Measurements from ENCODE around the gene GGTA1.
"Not testable (repeated sequence)": the region's sequence is repeated elsewhere in the genome, so short reads cannot be mapped to it uniquely, and the experiment has no call there.

Gene GGTA1

DNA sequence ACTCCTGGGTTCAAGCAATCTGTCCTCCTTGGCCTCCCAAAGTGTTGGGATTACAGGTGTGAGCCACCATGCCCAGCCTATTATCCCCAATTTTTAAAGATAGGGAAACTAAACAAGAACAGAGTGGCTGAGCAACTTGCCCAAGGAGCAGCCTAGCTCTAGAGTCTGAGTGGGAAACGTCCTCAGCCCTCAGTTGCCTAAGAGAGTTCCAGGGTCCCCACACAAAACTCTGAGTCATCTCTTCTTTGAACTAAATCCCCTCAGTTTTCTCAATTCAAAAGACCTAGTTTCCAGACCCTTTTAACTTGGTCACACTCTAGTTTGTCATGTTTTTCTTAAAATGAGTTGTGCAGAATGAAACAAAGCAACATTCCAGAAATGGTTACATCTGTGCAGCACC lies 33.5 kb downstream of the GGTA1 start:
- TF ChIP-seq, protein P1, sequence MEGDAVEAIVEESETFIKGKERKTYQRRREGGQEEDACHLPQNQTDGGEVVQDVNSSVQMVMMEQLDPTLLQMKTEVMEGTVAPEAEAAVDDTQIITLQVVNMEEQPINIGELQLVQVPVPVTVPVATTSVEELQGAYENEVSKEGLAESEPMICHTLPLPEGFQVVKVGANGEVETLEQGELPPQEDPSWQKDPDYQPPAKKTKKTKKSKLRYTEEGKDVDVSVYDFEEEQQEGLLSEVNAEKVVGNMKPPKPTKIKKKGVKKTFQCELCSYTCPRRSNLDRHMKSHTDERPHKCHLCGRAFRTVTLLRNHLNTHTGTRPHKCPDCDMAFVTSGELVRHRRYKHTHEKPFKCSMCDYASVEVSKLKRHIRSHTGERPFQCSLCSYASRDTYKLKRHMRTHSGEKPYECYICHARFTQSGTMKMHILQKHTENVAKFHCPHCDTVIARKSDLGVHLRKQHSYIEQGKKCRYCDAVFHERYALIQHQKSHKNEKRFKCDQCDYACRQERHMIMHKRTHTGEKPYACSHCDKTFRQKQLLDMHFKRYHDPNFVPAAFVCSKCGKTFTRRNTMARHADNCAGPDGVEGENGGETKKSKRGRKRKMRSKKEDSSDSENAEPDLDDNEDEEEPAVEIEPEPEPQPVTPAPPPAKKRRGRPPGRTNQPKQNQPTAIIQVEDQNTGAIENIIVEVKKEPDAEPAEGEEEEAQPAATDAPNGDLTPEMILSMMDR (IDR thresholded peaks at IDR 0.05; ENCODE audit: insufficient read depth, low read length, poor library complexity, severe bottlenecking), result no peak
- Histone ChIP-seq H3K27me3 (replicated peaks; ENCODE audit: control insufficient read depth, insufficient read depth, low read length) (no peaks in the 10 kb centered on the region; the same call in none of the 2 replicates), H3K4me3 (replicated peaks; ENCODE audit: low read depth, low read length) (no peak overlapping the region), H3K36me3 (ENCODE audit: control insufficient read depth, insufficient read depth, low read length) (no peaks in the 10 kb centered on the region)
- DNase-seq (ENCODE audit: extremely low read depth, insufficient read length), result no peak

DNA sequence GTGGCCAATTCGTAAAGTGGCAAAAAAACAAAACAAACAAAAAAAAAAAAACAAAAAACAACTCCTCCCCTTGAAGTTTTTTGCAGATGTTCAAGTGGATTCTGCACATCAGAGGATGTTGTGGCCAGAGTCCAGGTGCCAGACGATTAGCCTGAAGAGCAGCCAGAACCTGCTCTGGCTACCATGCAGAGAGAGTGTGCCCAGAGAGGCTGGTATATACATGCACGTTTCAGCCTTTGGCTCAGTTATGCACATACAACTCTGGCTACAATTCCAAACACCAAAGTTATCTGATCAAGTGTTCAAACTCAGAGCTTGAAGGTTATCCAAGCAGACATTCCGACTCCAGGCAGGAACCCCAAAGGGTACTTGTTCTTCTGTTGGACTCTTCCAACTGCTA lies 34.7 kb downstream of the GGTA1 start:
- Histone ChIP-seq H3K4me3 (replicated peaks; ENCODE audit: low read depth, low read length) (no peak overlapping the region), H3K27me3 (replicated peaks; ENCODE audit: control insufficient read depth, insufficient read depth, low read length) (no peaks in the 10 kb centered on the region; the same call in 1 of the 2 replicates), H3K36me3 (ENCODE audit: control insufficient read depth, insufficient read depth, low read length) (no peaks in the 10 kb centered on the region)
- TF ChIP-seq, protein P1 (IDR thresholded peaks at IDR 0.05; ENCODE audit: insufficient read depth, low read length, poor library complexity, severe bottlenecking), result no peak
- no peak for DNase-seq (ENCODE audit: extremely low read depth, insufficient read length)

DNA sequence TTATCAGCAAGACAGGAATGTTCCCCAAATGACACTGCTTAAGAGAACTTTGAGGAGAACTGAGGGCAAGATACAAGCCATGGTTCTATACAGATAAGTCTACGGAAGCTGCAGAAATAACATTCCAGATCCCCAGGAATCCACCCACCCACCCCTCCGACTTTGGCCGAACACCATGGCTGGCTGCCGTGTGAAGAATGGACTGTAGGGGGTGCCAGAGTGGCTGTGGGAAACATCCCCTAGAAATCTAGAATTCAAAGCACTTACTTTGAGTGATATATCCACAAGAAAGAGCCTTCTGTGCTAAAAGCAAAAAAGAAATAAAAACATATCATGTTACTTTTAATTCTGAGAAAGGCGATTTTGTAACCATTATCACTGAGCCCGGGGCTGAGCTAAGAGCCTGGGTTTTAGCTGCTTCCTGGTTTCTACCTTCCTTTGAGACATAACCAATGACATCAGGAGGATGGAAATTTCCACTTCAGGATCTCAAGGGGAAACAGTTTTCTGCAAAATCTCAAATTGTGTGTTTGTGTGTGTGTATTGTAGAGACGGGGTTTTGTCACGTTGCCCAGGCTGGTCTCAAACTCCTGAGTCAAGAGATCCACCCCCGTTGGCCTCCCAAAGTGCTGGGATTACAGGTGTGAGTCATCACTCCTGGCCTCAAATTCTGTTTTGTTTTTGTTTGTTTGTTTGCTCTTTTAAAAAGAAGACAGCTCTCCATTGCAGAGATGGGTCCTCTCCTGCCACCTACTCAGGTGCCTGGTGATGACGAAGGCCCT lies 36.4 kb downstream of the GGTA1 start:
- DNase-seq (ENCODE audit: extremely low read depth, insufficient read length), result no peak
- TF ChIP-seq, protein P1 (IDR thresholded peaks at IDR 0.05; ENCODE audit: insufficient read depth, low read length, poor library complexity, severe bottlenecking), result peak; percentile 80
- H3K4me3 ChIP-seq (replicated peaks; ENCODE audit: low read depth, low read length), result no peak overlapping the region
- H3K27me3 ChIP-seq (replicated peaks; ENCODE audit: control insufficient read depth, insufficient read depth, low read length), result no peaks in the 10 kb centered on the region
- no peaks in the 10 kb centered on the region for H3K36me3 ChIP-seq (ENCODE audit: control insufficient read depth, insufficient read depth, low read length)

DNA sequence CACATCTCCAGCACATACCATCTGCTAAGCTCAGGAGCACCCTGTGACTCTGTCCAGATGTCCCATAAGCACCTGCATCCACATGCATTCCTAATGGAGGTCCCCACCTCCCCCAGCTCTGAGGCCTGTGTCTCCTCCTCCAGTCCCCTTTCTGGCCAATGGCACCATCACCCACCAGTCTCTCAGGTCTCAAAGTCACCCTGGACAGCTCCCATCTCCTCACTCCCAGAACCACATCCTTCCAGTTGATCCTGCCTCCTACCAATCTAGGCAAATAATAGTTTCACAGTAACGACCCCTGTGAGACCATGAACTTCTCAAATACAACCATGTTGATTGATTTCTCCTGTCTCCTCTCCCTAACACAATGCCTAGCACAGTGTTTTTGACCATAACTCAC lies 40.1 kb downstream of the GGTA1 start:
- TF ChIP-seq, protein P1 (IDR thresholded peaks at IDR 0.05; ENCODE audit: insufficient read depth, low read length, poor library complexity, severe bottlenecking), result no peak
- no peak overlapping the region for H3K4me3 ChIP-seq (replicated peaks; ENCODE audit: low read depth, low read length)
- H3K36me3 ChIP-seq (ENCODE audit: control insufficient read depth, insufficient read depth, low read length), result no peaks in the 10 kb centered on the region
- DNase-seq (ENCODE audit: extremely low read depth, insufficient read length), result no peak
- no peaks in the 10 kb centered on the region; the same call in 1 of the 2 replicates for H3K27me3 ChIP-seq (replicated peaks; ENCODE audit: control insufficient read depth, insufficient read depth, low read length)

DNA sequence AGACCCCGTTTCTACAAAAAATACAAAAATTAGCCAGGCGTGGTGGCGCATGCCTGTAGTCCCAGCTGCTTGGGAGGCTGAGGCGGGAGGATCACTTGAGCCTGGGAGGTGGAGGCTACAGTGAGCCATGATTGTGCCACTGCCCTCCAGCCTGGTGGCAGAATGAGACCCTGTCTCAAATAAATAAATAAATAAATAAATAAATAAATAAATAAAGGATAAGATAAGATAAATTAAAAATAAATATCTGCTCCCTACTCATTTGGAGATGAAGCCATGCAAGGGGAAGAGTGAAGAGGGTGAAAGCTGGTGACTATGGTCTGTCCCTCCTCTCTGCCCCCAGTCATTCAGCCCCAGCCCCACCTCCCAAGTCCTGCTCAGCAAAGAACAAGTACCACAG lies 41.2 kb downstream of the GGTA1 start:
- H3K4me3 ChIP-seq (replicated peaks; ENCODE audit: low read depth, low read length); DNase-seq (ENCODE audit: extremely low read depth, insufficient read length); H3K27me3 ChIP-seq (replicated peaks; ENCODE audit: control insufficient read depth, insufficient read depth, low read length): not testable (repeated sequence)

DNA sequence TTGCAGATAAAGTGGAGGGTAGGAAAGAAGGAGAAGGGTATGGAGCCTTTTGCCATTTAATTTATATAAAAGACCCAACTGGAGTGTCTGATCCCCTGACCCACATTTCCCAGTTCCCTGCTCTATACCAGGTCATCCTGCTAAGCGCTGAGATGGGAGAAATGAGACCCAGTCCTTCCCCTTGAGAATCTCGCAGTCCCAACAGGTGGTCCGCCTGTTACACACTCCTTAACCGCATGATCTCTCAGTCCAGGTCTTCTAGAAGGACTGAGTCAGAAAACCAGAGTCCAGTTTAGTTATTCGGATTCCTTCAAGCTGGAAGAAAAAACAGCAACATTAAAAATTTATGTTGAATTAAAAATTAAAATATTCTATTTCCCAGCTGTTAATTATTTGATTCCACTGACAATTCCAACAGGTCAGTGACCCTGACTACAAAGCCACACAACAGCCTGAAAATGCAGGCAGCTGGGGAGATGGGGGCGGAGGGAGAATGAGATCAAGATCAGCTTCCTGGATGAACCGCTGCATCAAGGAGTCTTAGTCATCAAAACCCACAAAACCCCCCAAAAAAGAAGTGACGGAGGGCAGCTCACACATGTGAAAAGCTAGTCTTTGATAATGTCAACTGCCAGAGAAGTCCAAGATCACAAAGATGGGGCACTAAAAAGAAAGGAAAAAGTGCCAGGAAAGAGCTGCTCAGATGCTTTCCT lies 44.0 kb downstream of the GGTA1 start:
- H3K36me3 ChIP-seq (ENCODE audit: control insufficient read depth, insufficient read depth, low read length), result no peaks in the 10 kb centered on the region
- TF ChIP-seq, protein P1 (IDR thresholded peaks at IDR 0.05; ENCODE audit: insufficient read depth, low read length, poor library complexity, severe bottlenecking), result no peak
- H3K4me3 ChIP-seq (replicated peaks; ENCODE audit: low read depth, low read length), result no peak overlapping the region
- no peaks in the 10 kb centered on the region; the same call in 1 of the 2 replicates for H3K27me3 ChIP-seq (replicated peaks; ENCODE audit: control insufficient read depth, insufficient read depth, low read length)
- DNase-seq (ENCODE audit: extremely low read depth, insufficient read length), result peak; percentile 18

More for the DNA sequence above, 41.2 kb downstream of the GGTA1 start:
- not testable (repeated sequence) for H3K36me3 ChIP-seq (ENCODE audit: control insufficient read depth, insufficient read depth, low read length)

All from GM06990 (cell line).